Keratinocyte (primary cell): ENCODE results near the gene COG3. TPM values are rescaled to one million over a fixed set of nuclear protein-coding genes. Genes with fewer than 3 reads are reported as not detected.

Source experiments
- DNase-seq: peaks from one replicate; pipeline ENCODE4 v3.0.0-alpha.2; 2011; ENCODE audit warnings: low read depth, missing footprints, low spot score
- FAIRE-seq: peaks from 2 replicates; lab custom pipeline; 2011; peaks lifted over from hg19 to GRCh38; lab: Jason Lieb, UNC
- H2AFZ ChIP-seq: 2 replicates; pipeline ENCODE4 v1.6.0; 2012; ENCODE audit warnings: low read length, control low read depth, inconsistent platforms; ENCODE audit not compliant: control insufficient read depth
- H3K27ac ChIP-seq: 2 replicates; pipeline ENCODE4 v1.5.1; 2011; ENCODE audit warnings: low read length; ENCODE audit not compliant: control insufficient read depth, insufficient read depth
- H3K27me3 ChIP-seq: 3 replicates; pipeline ENCODE4 v1.6.0; 2011; ENCODE audit warnings: low read length; ENCODE audit not compliant: control insufficient read depth, insufficient read depth; ENCODE audit errors: extremely low read depth
- H3K36me3 ChIP-seq, 2 experiments: 2 replicates in 1 of 2; 3 replicates in 1 of 2; pipeline ENCODE4 v1.5.1; 2011; ENCODE audit warnings: low read length in 2 of 2, mild to moderate bottlenecking in 1 of 2; ENCODE audit not compliant: control insufficient read depth in 2 of 2, insufficient read depth in 2 of 2; ENCODE audit errors: extremely low read depth in 1 of 2
- H3K4me1 ChIP-seq: 3 replicates; pipeline ENCODE4 v1.5.1; 2011; ENCODE audit warnings: low read length; ENCODE audit not compliant: control insufficient read depth, insufficient read depth; ENCODE audit errors: extremely low read depth
- H3K4me2 ChIP-seq: 3 replicates; pipeline ENCODE4 v1.6.0; 2011; ENCODE audit warnings: low read depth, low read length; ENCODE audit not compliant: control insufficient read depth, insufficient read depth; ENCODE audit errors: extremely low read depth
- H3K4me3 ChIP-seq, 3 experiments: fragments of 200-600 bp in 1 of 3; sonication (generic) in 1 of 3; 2 replicates in 2 of 3; 3 replicates in 1 of 3; pipeline ENCODE4 v1.5.1; 2011 to 2016; ENCODE audit warnings: low read length in 3 of 3, mild to moderate bottlenecking in 3 of 3, control low read depth in 2 of 3, inconsistent platforms in 1 of 3, low read depth in 1 of 3, mixed read lengths in 1 of 3, mixed run types in 1 of 3, moderate library complexity in 1 of 3; ENCODE audit not compliant: control insufficient read depth in 2 of 3, insufficient read depth in 2 of 3; ENCODE audit errors: extremely low read depth in 1 of 3
- H3K79me2 ChIP-seq: 2 replicates; pipeline ENCODE4 v1.6.0; 2012; ENCODE audit warnings: low read length; ENCODE audit not compliant: control insufficient read depth, insufficient read depth
- H3K9ac ChIP-seq: 3 replicates; pipeline ENCODE4 v1.6.0; 2011; ENCODE audit warnings: low read length; ENCODE audit not compliant: control insufficient read depth, insufficient read depth; ENCODE audit errors: extremely low read depth
- H3K9me1 ChIP-seq: 3 replicates; pipeline ENCODE4 v1.6.0; 2011; ENCODE audit warnings: low read length; ENCODE audit not compliant: control insufficient read depth, insufficient read depth; ENCODE audit errors: extremely low read depth
- H3K9me3 ChIP-seq: 2 replicates; pipeline ENCODE4 v1.5.1; 2012; ENCODE audit warnings: low read depth, low read length; ENCODE audit not compliant: control insufficient read depth
- H4K20me1 ChIP-seq: 3 replicates; pipeline ENCODE4 v1.6.0; 2011; ENCODE audit warnings: low read length; ENCODE audit not compliant: control insufficient read depth, insufficient read depth; ENCODE audit errors: extremely low read depth
- EZH2 ChIP-seq: IDR thresholded peaks from one replicate; pipeline ENCODE4 v1.6.1; 2012; ENCODE audit warnings: inconsistent platforms, mild to moderate bottlenecking, low read length, moderate library complexity
- dilution Hi-C: fragments of 300-500 bp; cut with MboI; formaldehyde crosslinking; loops from one replicate; pipeline ENCODE4 v1.7.0; 2020; ENCODE audit warnings: low sequenced_read_pairs; ENCODE audit not compliant: extremely low pct_ligation_motif_present
- polyA plus RNA-seq, 5 experiments: library from polyadenylated mRNA; depleted of rRNA in 3 of 5; stranded (reverse) in 3 of 5; stranded (forward) in 1 of 5; unstranded in 1 of 5; fragments of >200 nt; gene quantifications; 1 replicate in 1 of 5; 2 replicates in 3 of 5; 3 replicates in 1 of 5; pipeline versions ENCODE4 v1.2.1 to v1.2.3, GENCODE V29; 2011 to 2012; ENCODE audit warnings: missing spikeins in 2 of 5, low read depth in 1 of 5, low replicate concordance in 1 of 5
- TF ChIP-seq, protein P1 (sequence below), 3 experiments: IDR thresholded peaks in 1 of 3; conservative IDR thresholded peaks in 1 of 3; optimal IDR thresholded peaks in 1 of 3; 2 replicates in 2 of 3; 3 replicates in 1 of 3; pipeline versions ENCODE3 to v1.5.1; 2011; ENCODE audit warnings: low read length in 3 of 3, mild to moderate bottlenecking in 3 of 3, moderate library complexity in 2 of 3, control low read depth in 1 of 3, inconsistent platforms in 1 of 3; ENCODE audit not compliant: insufficient read depth in 2 of 3; ENCODE audit errors: extremely low read depth in 1 of 3

The COG3 gene
- polyA plus RNA-seq, 1 donor (not counting 4 experiments of a cell fraction or from before 2014, with no cell fraction given), result 31.0 TPM

- Histone ChIP-seq H3K4me1 (no peaks in the 10 kb centered on the region), H3K36me3 (no peaks in the 10 kb centered on the region), H3K27ac (no peak overlapping the region), H3K9me1 (no peaks in the 10 kb centered on the region), H4K20me1 (no peaks in the 10 kb centered on the region), H2AFZ (no peak overlapping the region), H3K4me3 (no peak overlapping the region), H3K27me3 (no peaks in the 10 kb centered on the region), H3K4me2 (no peak overlapping the region), H3K79me2 (no peaks in the 10 kb centered on the region), H3K9me3 (no peaks in the 10 kb centered on the region), H3K9ac (no peak overlapping the region)
- no peak for DNase-seq
- FAIRE-seq, result no peak
- dilution Hi-C loops, result no loop called here
- TF ChIP-seq, protein P1, sequence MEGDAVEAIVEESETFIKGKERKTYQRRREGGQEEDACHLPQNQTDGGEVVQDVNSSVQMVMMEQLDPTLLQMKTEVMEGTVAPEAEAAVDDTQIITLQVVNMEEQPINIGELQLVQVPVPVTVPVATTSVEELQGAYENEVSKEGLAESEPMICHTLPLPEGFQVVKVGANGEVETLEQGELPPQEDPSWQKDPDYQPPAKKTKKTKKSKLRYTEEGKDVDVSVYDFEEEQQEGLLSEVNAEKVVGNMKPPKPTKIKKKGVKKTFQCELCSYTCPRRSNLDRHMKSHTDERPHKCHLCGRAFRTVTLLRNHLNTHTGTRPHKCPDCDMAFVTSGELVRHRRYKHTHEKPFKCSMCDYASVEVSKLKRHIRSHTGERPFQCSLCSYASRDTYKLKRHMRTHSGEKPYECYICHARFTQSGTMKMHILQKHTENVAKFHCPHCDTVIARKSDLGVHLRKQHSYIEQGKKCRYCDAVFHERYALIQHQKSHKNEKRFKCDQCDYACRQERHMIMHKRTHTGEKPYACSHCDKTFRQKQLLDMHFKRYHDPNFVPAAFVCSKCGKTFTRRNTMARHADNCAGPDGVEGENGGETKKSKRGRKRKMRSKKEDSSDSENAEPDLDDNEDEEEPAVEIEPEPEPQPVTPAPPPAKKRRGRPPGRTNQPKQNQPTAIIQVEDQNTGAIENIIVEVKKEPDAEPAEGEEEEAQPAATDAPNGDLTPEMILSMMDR (optimal IDR thresholded peaks at IDR 0.05 in 1 of 3, IDR thresholded peaks at IDR 0.05 in 1 of 3, conservative IDR thresholded peaks at IDR 0.05 in 1 of 3; ENCODE audit: extremely low read depth in 1 of 3, insufficient read depth in 2 of 3, low read length in 3 of 3), result no peak
- no peak for TF ChIP-seq EZH2
Observed at GRCh38 chr13:45432737-45433380, 31.9 kb upstream of the COG3 start.

DNA sequence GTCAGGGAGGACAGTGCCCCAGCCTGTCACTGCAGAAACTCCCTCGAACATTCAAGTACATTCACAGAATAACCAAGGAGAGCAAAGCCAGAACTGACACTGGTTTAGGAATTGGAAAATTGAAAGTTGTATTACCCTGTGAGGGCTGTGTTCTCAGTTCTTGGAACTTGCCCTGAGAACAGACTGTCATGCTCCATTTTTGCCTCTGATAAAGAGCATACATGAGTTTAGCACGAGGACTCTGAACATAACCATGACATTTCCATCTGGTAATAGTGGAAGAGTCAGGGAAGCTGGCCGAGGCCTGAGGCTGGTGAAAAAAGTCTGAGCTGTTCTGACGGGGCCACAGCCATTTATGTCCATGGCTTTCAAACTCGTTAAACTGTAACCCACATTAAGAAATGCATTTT is 31.4 kb upstream of the COG3 start:
- dilution Hi-C loops, result no loop called here
- no peaks in the 10 kb centered on the region for H3K27me3 ChIP-seq
- no peaks in the 10 kb centered on the region for H3K36me3 ChIP-seq
- no peaks in the 10 kb centered on the region for H3K4me1 ChIP-seq
- DNase-seq (no peak), FAIRE-seq (no peak)
- H3K9me1 ChIP-seq, result no peaks in the 10 kb centered on the region
- H3K27ac ChIP-seq, result no peak overlapping the region
- no peaks in the 10 kb centered on the region for H3K79me2 ChIP-seq
- H3K9me3 ChIP-seq, result no peaks in the 10 kb centered on the region
- no peak overlapping the region for H3K9ac ChIP-seq
- no peak overlapping the region for H3K4me3 ChIP-seq
- TF ChIP-seq, protein P1 (optimal IDR thresholded peaks at IDR 0.05 in 1 of 3, IDR thresholded peaks at IDR 0.05 in 1 of 3, conservative IDR thresholded peaks at IDR 0.05 in 1 of 3; ENCODE audit: extremely low read depth in 1 of 3, insufficient read depth in 2 of 3, low read length in 3 of 3), result no peak
- TF ChIP-seq EZH2, result no peak
- no peak overlapping the region for H2AFZ ChIP-seq
- H3K4me2 ChIP-seq, result no peak overlapping the region
- H4K20me1 ChIP-seq, result no peaks in the 10 kb centered on the region
